Liver (tissue), 9 donors: ENCODE measurements around the gene PCDHGB4. TPM values are rescaled to one million over a fixed set of nuclear protein-coding genes. Genes with fewer than 3 reads are reported as not detected.

Experiments used
- DNase-seq: peaks from one replicate; pipeline ENCODE4 v3.0.0-alpha.2; 2017; ENCODE audit warnings: low spot score
- H3K27ac ChIP-seq, 2 donors: one replicate each; pipeline ENCODE4 v1.7.0; 2013; ENCODE audit warnings: inconsistent platforms in 2 of 2, low read length in 2 of 2, control low read depth in 1 of 2, low read depth in 1 of 2, mild to moderate bottlenecking in 1 of 2
- H3K27me3 ChIP-seq, 4 donors: one replicate each; pipeline versions ENCODE4 v1.6.1 to v1.7.0; 2013; ENCODE audit warnings: low read length in 3 of 4, inconsistent platforms in 1 of 4, mild to moderate bottlenecking in 1 of 4, moderate library complexity in 1 of 4; ENCODE audit not compliant: control insufficient read depth in 4 of 4, insufficient read depth in 4 of 4
- H3K36me3 ChIP-seq, 4 donors: one replicate each; pipeline versions ENCODE4 v1.6.1 to v1.7.0; 2013; ENCODE audit warnings: low read length in 3 of 4, mild to moderate bottlenecking in 3 of 4, low read depth in 1 of 4, moderate library complexity in 1 of 4; ENCODE audit not compliant: control insufficient read depth in 4 of 4, insufficient read depth in 3 of 4
- H3K4me1 ChIP-seq, 4 donors: one replicate each; pipeline versions ENCODE4 v1.6.1 to v1.7.0; 2013; ENCODE audit warnings: low read length in 3 of 4, mild to moderate bottlenecking in 3 of 4, moderate library complexity in 1 of 4; ENCODE audit not compliant: control insufficient read depth in 4 of 4, insufficient read depth in 4 of 4
- H3K4me3 ChIP-seq, 3 donors: one replicate each; pipeline versions ENCODE4 v1.6.1 to v1.7.0; 2013; ENCODE audit warnings: low read length in 3 of 3, control low read depth in 1 of 3, low read depth in 1 of 3, mild to moderate bottlenecking in 1 of 3
- H3K9ac ChIP-seq, 2 donors: one replicate each; pipeline ENCODE4 v1.7.0; 2013; ENCODE audit warnings: low read length in 2 of 2, mild to moderate bottlenecking in 2 of 2, moderate library complexity in 2 of 2, control low read depth in 1 of 2, low read depth in 1 of 2
- H3K9me3 ChIP-seq, 4 donors: one replicate each; pipeline versions ENCODE4 v1.6.1 to v1.7.0; 2013; ENCODE audit warnings: low read length in 3 of 4; ENCODE audit not compliant: control insufficient read depth in 4 of 4
- ATF3 ChIP-seq: IDR thresholded peaks from 2 replicates; pipeline ENCODE4 v1.6.1; 2016; ENCODE audit warnings: antibody characterized with exemption
- CTCF ChIP-seq: fragments of 150-350 bp; IDR thresholded peaks from 2 replicates; pipeline ENCODE4 v1.5.1; 2017; ENCODE audit warnings: improper control_type of control experiment, low read depth, low read length; ENCODE audit not compliant: missing input control
- EGR1 ChIP-seq, 2 donors: IDR thresholded peaks; 2 replicates each; pipeline ENCODE4 v1.6.1; 2016 to 2018; ENCODE audit warnings: antibody characterized with exemption in 2 of 2, low read depth in 2 of 2
- FOXA1 ChIP-seq: IDR thresholded peaks from 2 replicates; pipeline ENCODE4 v1.6.1; 2016; ENCODE audit warnings: antibody characterized with exemption
- FOXA2 ChIP-seq: IDR thresholded peaks from 2 replicates; pipeline ENCODE4 v1.6.1; 2016; ENCODE audit warnings: antibody characterized with exemption
- GABPA ChIP-seq, 2 donors: IDR thresholded peaks in 1 of 2; conservative IDR thresholded peaks in 1 of 2; 2 replicates each; pipeline ENCODE4 v1.6.1; 2016; ENCODE audit warnings: antibody characterized with exemption in 2 of 2, mild to moderate bottlenecking in 1 of 2, moderate library complexity in 1 of 2
- HNF4A ChIP-seq, 2 donors: conservative IDR thresholded peaks; 2 replicates each; pipeline ENCODE4 v1.6.1; 2016; ENCODE audit warnings: antibody characterized with exemption in 2 of 2, mild to moderate bottlenecking in 2 of 2
- JUND ChIP-seq, 2 donors: IDR thresholded peaks; 2 replicates each; pipeline ENCODE4 v1.6.1; 2016; ENCODE audit warnings: antibody characterized with exemption in 2 of 2
- NR2F2 ChIP-seq: IDR thresholded peaks from 2 replicates; pipeline ENCODE4 v1.6.1; 2016; ENCODE audit warnings: antibody characterized with exemption
- RAD21 ChIP-seq, 2 donors: IDR thresholded peaks; 2 replicates each; pipeline ENCODE4 v1.6.1; 2016; ENCODE audit warnings: antibody characterized with exemption in 2 of 2, mild to moderate bottlenecking in 2 of 2
- REST ChIP-seq: IDR thresholded peaks from 2 replicates; pipeline ENCODE4 v1.6.1; 2016; ENCODE audit warnings: antibody characterized with exemption, mild to moderate bottlenecking
- RXRA ChIP-seq, 2 donors: IDR thresholded peaks; 2 replicates each; pipeline ENCODE4 v1.6.1; 2017 to 2018; ENCODE audit warnings: antibody characterized with exemption in 2 of 2, mild to moderate bottlenecking in 1 of 2
- TAF1 ChIP-seq: conservative IDR thresholded peaks from 2 replicates; pipeline ENCODE4 v1.6.1; 2016; ENCODE audit warnings: antibody characterized with exemption, mild to moderate bottlenecking
- YY1 ChIP-seq: IDR thresholded peaks from 2 replicates; pipeline ENCODE4 v1.6.1; 2016; ENCODE audit warnings: antibody characterized with exemption, mild to moderate bottlenecking
- WGBS: extraction: QIAGEN DNeasy Blood & Tissue Kit; methylation state at CpG from one replicate; pipeline ENCODE4 v1.1.7; 2013; 5-methylcytosine and 5-hydroxymethylcytosine counted together
- polyA plus RNA-seq, 2 donors: library from polyadenylated mRNA; stranded (reverse) in 1 of 2; unstranded in 1 of 2; fragments of 200-250 nt in 1 of 2; fragments of >200 nt in 1 of 2; fragmentation: Nextera tagmentation in 1 of 2; extraction: Ambion mirVana in 1 of 2; gene quantifications; one replicate each; pipeline versions ENCODE4 v1.2.1 to v1.2.3, GENCODE V29; 2013 to 2015
- total RNA-seq, 2 donors: library from RNA; depleted of rRNA; stranded (reverse); fragments of >200 nt; gene quantifications; one replicate each; pipeline ENCODE4 v1.2.3, GENCODE V29; 2014
- TF ChIP-seq, protein P1 (sequence below): IDR thresholded peaks from 2 replicates; pipeline ENCODE4 v1.6.1; 2016; ENCODE audit warnings: antibody characterized with exemption
- donor health status: healthy.
- donor health status: healthy.
- donor health status: healthy.
- donor health status: healthy.
- donor health status: healthy.

Gene PCDHGB4
- total and polyA plus RNA-seq, 4 donors = 0.76 to 2.8 (median 1.6) TPM

DNA sequence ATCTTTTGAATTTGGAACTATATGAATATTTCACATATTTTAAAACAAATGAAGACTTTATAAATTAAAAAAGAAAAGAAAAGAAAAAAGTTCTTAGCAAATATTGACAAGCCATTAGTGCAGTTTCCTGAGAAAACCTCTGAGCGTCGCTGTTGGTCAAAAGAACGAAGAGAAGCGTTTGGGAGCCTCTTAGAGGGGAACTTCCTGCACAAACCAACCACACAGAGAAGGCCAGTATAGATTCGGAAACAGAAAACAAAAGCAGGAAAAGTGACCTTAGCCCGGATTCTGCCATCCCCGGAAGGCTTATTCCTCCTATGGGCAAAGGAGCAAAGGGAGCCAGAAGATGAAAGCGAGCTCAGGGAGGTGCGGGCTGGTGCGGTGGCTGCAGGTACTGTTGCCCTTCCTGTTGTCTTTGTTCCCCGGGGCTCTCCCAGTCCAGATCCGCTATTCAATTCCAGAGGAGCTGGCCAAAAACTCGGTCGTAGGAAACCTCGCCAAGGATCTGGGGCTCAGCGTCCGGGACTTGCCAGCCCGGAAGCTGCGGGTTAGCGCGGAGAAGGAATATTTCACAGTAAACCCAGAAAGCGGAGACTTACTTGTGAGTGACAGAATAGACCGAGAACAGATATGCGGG lies 27.6 kb upstream of the PCDHGB4 start, which contains the start of gene PCDHGB2:
TSS of gene PCDHGB2 (plus strand) at position 205 of the 637 bp plus-strand sequence. CDS start at position 347, 142 bp downstream.
- 16% methylated on average over 24 of the region's 24 CpGs for WGBS
- DNase-seq = no peak
- Histone ChIP-seq H3K27me3 (peaks cover 0 to 1% (median 0%) of the 10 kb centered on the region in 4 donors), H3K36me3 (no peaks in the 10 kb centered on the region), H3K9ac (no peak within 1 kb of the TSS), H3K4me1 (no peaks in the 10 kb centered on the region), H3K9me3 (peaks cover 38 to 85% (median 61%) of the 10 kb centered on the region in 4 donors), H3K4me3 (peak within 1 kb of the TSS; percentile 19 to 42 (median 37)), H3K27ac (no peak within 1 kb of the TSS)
- TF ChIP-seq, protein P1, sequence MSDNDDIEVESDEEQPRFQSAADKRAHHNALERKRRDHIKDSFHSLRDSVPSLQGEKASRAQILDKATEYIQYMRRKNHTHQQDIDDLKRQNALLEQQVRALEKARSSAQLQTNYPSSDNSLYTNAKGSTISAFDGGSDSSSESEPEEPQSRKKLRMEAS = no peak
- peak in 1 of 2 donors; percentile 17 for TF ChIP-seq RAD21 (IDR thresholded peaks at IDR 0.05)
- TF ChIP-seq RXRA (IDR thresholded peaks at IDR 0.05) = no peak

GRCh38 chr5:141360685-141361084 lies 26.8 kb upstream of the PCDHGB4 start:
- H3K27ac ChIP-seq = no peak overlapping the region
- H3K9ac ChIP-seq = no peak overlapping the region
- DNase-seq = no peak
- H3K9me3 ChIP-seq = peaks cover 39 to 88% (median 67%) of the 10 kb centered on the region in 4 donors
- 29% methylated on average over 15 of the region's 15 CpGs for WGBS
- TF ChIP-seq CTCF = no peak
- TF ChIP-seq YY1 = no peak
- TF ChIP-seq, protein P1 = no peak
- peak overlapping the region in 2 of 3 donors; percentile 37 to 42 for H3K4me3 ChIP-seq
- no peaks in the 10 kb centered on the region for H3K4me1 ChIP-seq
- peaks cover 0 to 2% (median 0%) of the 10 kb centered on the region in 4 donors for H3K27me3 ChIP-seq
- H3K36me3 ChIP-seq = no peaks in the 10 kb centered on the region

GRCh38 chr5:141362719-141363118 lies 24.8 kb upstream of the PCDHGB4 start:
- Histone ChIP-seq H3K4me3 (no peak overlapping the region), H3K36me3 (no peaks in the 10 kb centered on the region), H3K27me3 (peaks cover 0 to 5% (median 0%) of the 10 kb centered on the region in 4 donors), H3K9ac (no peak overlapping the region), H3K9me3 (peaks cover 42 to 79% (median 60%) of the 10 kb centered on the region in 4 donors), H3K4me1 (no peaks in the 10 kb centered on the region), H3K27ac (no peak overlapping the region)
- no peak for DNase-seq
- TF ChIP-seq TAF1 (no peak), HNF4A (conservative IDR thresholded peaks at IDR 0.05) (no peak), ATF3 (no peak), CTCF (no peak), EGR1 (IDR thresholded peaks at IDR 0.05; ENCODE audit: low read depth in 2 of 2) (no peak), NR2F2 (no peak), FOXA1 (no peak), JUND (IDR thresholded peaks at IDR 0.05) (no peak), REST (no peak), GABPA (IDR thresholded peaks at IDR 0.05 in 1 of 2, conservative IDR thresholded peaks at IDR 0.05 in 1 of 2) (no peak), YY1 (no peak), FOXA2 (no peak), RXRA (IDR thresholded peaks at IDR 0.05) (no peak)
- TF ChIP-seq, protein P1 = no peak
